Keratinocyte (primary cell): Measurements from ENCODE around the gene CD96.

Experiments
- CTCF ChIP-seq, 3 experiments: IDR thresholded peaks in 1 of 3; conservative IDR thresholded peaks in 1 of 3; optimal IDR thresholded peaks in 1 of 3; 2 replicates in 2 of 3; 3 replicates in 1 of 3; pipeline versions ENCODE3 to v1.5.1; 2011; ENCODE audit warnings: low read length in 3 of 3, mild to moderate bottlenecking in 3 of 3, moderate library complexity in 2 of 3, control low read depth in 1 of 3, inconsistent platforms in 1 of 3; ENCODE audit not compliant: insufficient read depth in 2 of 3; ENCODE audit errors: extremely low read depth in 1 of 3
- EZH2 ChIP-seq: IDR thresholded peaks from one replicate; pipeline ENCODE4 v1.6.1; 2012; ENCODE audit warnings: inconsistent platforms, mild to moderate bottlenecking, low read length, moderate library complexity

DNA sequence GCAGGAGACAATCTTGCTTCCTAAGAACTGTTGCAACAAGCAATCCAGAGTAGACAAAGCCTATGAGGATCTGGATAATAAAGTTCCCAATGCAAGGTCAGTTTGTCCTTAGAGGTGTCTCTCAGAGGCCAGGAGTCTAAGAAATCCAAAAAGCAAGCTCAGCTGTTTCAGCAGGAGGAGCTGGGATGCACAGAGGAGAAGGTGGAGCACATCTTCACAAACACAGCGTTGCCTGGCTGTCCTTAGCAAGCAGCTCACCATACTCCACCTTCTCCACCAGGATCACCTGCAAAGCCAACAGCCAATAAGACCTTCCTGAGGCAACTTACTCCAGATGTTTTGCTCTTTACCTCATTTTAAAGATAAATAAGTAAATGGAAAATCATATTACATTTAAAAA is 52.8 kb downstream of the CD96 start:
- TF ChIP-seq CTCF (optimal IDR thresholded peaks at IDR 0.05 in 1 of 3, IDR thresholded peaks at IDR 0.05 in 1 of 3, conservative IDR thresholded peaks at IDR 0.05 in 1 of 3; ENCODE audit: extremely low read depth in 1 of 3, insufficient read depth in 2 of 3, low read length in 3 of 3) (no peak), EZH2 (no peak)
